Lower leg skin (tissue), 3 donors: ENCODE data around the gene LRP6.

Experiments
- CTCF ChIP-seq, 3 donors: fragments of 450-650 bp; IDR thresholded peaks; one replicate each; pipeline ENCODE4 v1.5.1; 2016; ENCODE audit warnings: antibody characterized with exemption in 3 of 3, mild to moderate bottlenecking in 3 of 3, moderate library complexity in 2 of 3
- POLR2A ChIP-seq, 2 donors: fragments of 450-650 bp; IDR thresholded peaks; one replicate each; pipeline ENCODE4 v1.6.1; 2016 to 2017; ENCODE audit warnings: antibody characterized with exemption in 2 of 2, mild to moderate bottlenecking in 1 of 2, moderate library complexity in 1 of 2

- TF ChIP-seq POLR2A (IDR thresholded peaks at IDR 0.05) = no peak
- no peak for TF ChIP-seq CTCF (IDR thresholded peaks at IDR 0.05)
Measured at GRCh38 chr12:12206776-12207388, 60.0 kb downstream of the LRP6 start.
